Stimulated activated naive CD8-positive, alpha-beta T cell treated with anti-CD3 and anti-CD28 coated beads, Interleukin-15, amount 100 ng/mL, for 72 hours (primary cell): ENCODE data around the gene JAM2.
"Not testable (repeated sequence)": the region's sequence is repeated elsewhere in the genome, so short reads cannot be mapped to it uniquely, and the experiment has no call there.

Source experiments
- ATAC-seq: fragments of 150-1000 bp; cut with Tn5 transposase; 2 replicates; pipeline ENCODE4 v1.10.0; 2021; ENCODE audit warnings: mild to moderate bottlenecking, moderate library complexity
- DNase-seq, 2 donors: peaks; one replicate each; pipeline ENCODE4 v3.0.0; 2021 to 2022
- H3K27ac Mint-ChIP-seq, 2 donors: one replicate each; pipeline ENCODE4 v1.8.0; 2022; ENCODE audit warnings: mild to moderate bottlenecking in 2 of 2, mixed read lengths in 2 of 2, moderate library complexity in 2 of 2
- H3K27me3 Mint-ChIP-seq: one replicate; pipeline ENCODE4 v1.8.0; 2022; ENCODE audit warnings: mixed read lengths
- H3K4me1 Mint-ChIP-seq: one replicate; pipeline ENCODE4 v1.8.0; 2022; ENCODE audit warnings: mild to moderate bottlenecking, mixed read lengths
- H3K4me3 Mint-ChIP-seq, 2 donors: one replicate each; pipeline ENCODE4 v1.8.0; 2022; ENCODE audit warnings: mild to moderate bottlenecking in 2 of 2, mixed read lengths in 2 of 2, moderate library complexity in 1 of 2
- H3K9me3 Mint-ChIP-seq, 2 donors: one replicate each; pipeline ENCODE4 v1.8.0; 2022; ENCODE audit warnings: mixed read lengths in 2 of 2

JAM2 gene

GRCh38 chr21:25638660-25639550 is at the start of gene JAM2:
TSS of gene JAM2 (plus strand) at chr21:25639258. CDS start at chr21:25639822, 564 bp downstream.
- ATAC-seq (peak; percentile 71), DNase-seq (peak; percentile 42 to 48)
- Mint-ChIP-seq H3K4me1 (peaks cover 30% of the 10 kb centered on the region), H3K4me3 (peak within 1 kb of the TSS; percentile 78 to 88), H3K9me3 (no peaks in the 10 kb centered on the region), H3K27ac (peak within 1 kb of the TSS; percentile 15 to 66), H3K27me3 (peaks cover 69% of the 10 kb centered on the region)

GRCh38 chr21:25589887-25590286 is 49.2 kb upstream of the JAM2 start:
- peaks cover 2% of the 10 kb centered on the region for H3K4me1 Mint-ChIP-seq
- H3K4me3 Mint-ChIP-seq = no peak overlapping the region
- H3K27ac Mint-ChIP-seq = no peak overlapping the region
- H3K27me3 Mint-ChIP-seq = no peaks in the 10 kb centered on the region
- no peak for ATAC-seq
- no peaks in the 10 kb centered on the region for H3K9me3 Mint-ChIP-seq
- DNase-seq = no peak

GRCh38 chr21:25607151-25608043 is 31.7 kb upstream of the JAM2 start, which contains the start of gene MRPL39:
TSS of gene MRPL39 (minus strand) at chr21:25607481. CDS start at chr21:25607475, 6 bp downstream.
- DNase-seq (peak; percentile 91), ATAC-seq (peak; percentile 95)
- Mint-ChIP-seq H3K4me1 (peaks cover 40% of the 10 kb centered on the region), H3K27me3 (no peaks in the 10 kb centered on the region), H3K4me3 (peak within 1 kb of the TSS; percentile 93), H3K9me3 (no peaks in the 10 kb centered on the region), H3K27ac (peak within 1 kb of the TSS; percentile 98 to 99)

GRCh38 chr21:25608044-25608737 is 30.9 kb upstream of the JAM2 start:
- H3K4me3 Mint-ChIP-seq = peak overlapping the region; percentile 93
- no peaks in the 10 kb centered on the region for H3K27me3 Mint-ChIP-seq
- H3K4me1 Mint-ChIP-seq = peaks cover 34% of the 10 kb centered on the region
- peak overlapping the region in 1 of 2 donors; percentile 66 for H3K27ac Mint-ChIP-seq
- ATAC-seq (peak; percentile 86), DNase-seq (peak; percentile 76 to 82)
- no peaks in the 10 kb centered on the region for H3K9me3 Mint-ChIP-seq

- DNase-seq = no peak
- Mint-ChIP-seq H3K4me1 (no peaks in the 10 kb centered on the region), H3K4me3 (no peak overlapping the region)
These were observed 24.6 kb upstream of the JAM2 start for GRCh38 chr21:25614441-25614840.

GRCh38 chr21:25615880-25616279 is 23.2 kb upstream of the JAM2 start:
- no peak overlapping the region for H3K4me3 Mint-ChIP-seq
- no peaks in the 10 kb centered on the region for H3K9me3 Mint-ChIP-seq
- no peaks in the 10 kb centered on the region for H3K4me1 Mint-ChIP-seq
- DNase-seq (no peak), ATAC-seq (no peak)
- H3K27me3 Mint-ChIP-seq = no peaks in the 10 kb centered on the region
- no peak overlapping the region for H3K27ac Mint-ChIP-seq

More at GRCh38 chr21:25614441-25614840, 24.6 kb upstream of the JAM2 start:
- H3K9me3 Mint-ChIP-seq = no peaks in the 10 kb centered on the region
- H3K27me3 Mint-ChIP-seq = no peaks in the 10 kb centered on the region
- no peak overlapping the region for H3K27ac Mint-ChIP-seq
- ATAC-seq = no peak

- H3K9me3 Mint-ChIP-seq = no peaks in the 10 kb centered on the region
- H3K4me1 Mint-ChIP-seq = no peaks in the 10 kb centered on the region
- H3K27me3 Mint-ChIP-seq = no peaks in the 10 kb centered on the region
- DNase-seq (no peak), ATAC-seq (no peak)
- H3K27ac Mint-ChIP-seq = no peak overlapping the region
- H3K4me3 Mint-ChIP-seq = no peak overlapping the region
These were observed 19.9 kb upstream of the JAM2 start for GRCh38 chr21:25619198-25619597.

GRCh38 chr21:25624511-25624910 is 14.5 kb upstream of the JAM2 start:
- no peak for DNase-seq
- Mint-ChIP-seq H3K27me3 (no peaks in the 10 kb centered on the region), H3K9me3 (no peaks in the 10 kb centered on the region), H3K27ac (no peak overlapping the region), H3K4me3 (no peak overlapping the region), H3K4me1 (no peaks in the 10 kb centered on the region)
- ATAC-seq = no peak

- ATAC-seq (no peak), DNase-seq (no peak)
- Mint-ChIP-seq H3K27ac (no peak overlapping the region), H3K4me3 (no peak overlapping the region), H3K4me1 (no peaks in the 10 kb centered on the region), H3K9me3 (no peaks in the 10 kb centered on the region), H3K27me3 (no peaks in the 10 kb centered on the region)
These were observed 14.0 kb upstream of the JAM2 start for GRCh38 chr21:25625036-25625435.

GRCh38 chr21:25625776-25626555 is 13.1 kb upstream of the JAM2 start:
- ATAC-seq, H3K4me1 Mint-ChIP-seq, H3K4me3 Mint-ChIP-seq, H3K9me3 Mint-ChIP-seq, H3K27me3 Mint-ChIP-seq, DNase-seq, H3K27ac Mint-ChIP-seq: not testable (repeated sequence)

GRCh38 chr21:25626757-25627156 is 12.3 kb upstream of the JAM2 start:
- Mint-ChIP-seq H3K27ac (no peak overlapping the region), H3K4me1 (no peaks in the 10 kb centered on the region), H3K27me3 (no peaks in the 10 kb centered on the region), H3K9me3 (no peaks in the 10 kb centered on the region), H3K4me3 (no peak overlapping the region)
- no peak for DNase-seq
- ATAC-seq = no peak

- peaks cover 27% of the 10 kb centered on the region for H3K27me3 Mint-ChIP-seq
- H3K27ac Mint-ChIP-seq = no peak overlapping the region
- peaks cover 8% of the 10 kb centered on the region for H3K4me1 Mint-ChIP-seq
- H3K4me3 Mint-ChIP-seq = no peak overlapping the region
- DNase-seq = no peak
- ATAC-seq = no peak
- H3K9me3 Mint-ChIP-seq = no peaks in the 10 kb centered on the region
These were observed 6.8 kb upstream of the JAM2 start for GRCh38 chr21:25632296-25632695.

- no peak for ATAC-seq
- Mint-ChIP-seq H3K4me3 (no peak overlapping the region), H3K27me3 (peaks cover 49% of the 10 kb centered on the region), H3K27ac (no peak overlapping the region), H3K9me3 (no peaks in the 10 kb centered on the region), H3K4me1 (peaks cover 23% of the 10 kb centered on the region)
- DNase-seq = no peak
These were observed 3.7 kb upstream of the JAM2 start for GRCh38 chr21:25635310-25635709.

- H3K27ac Mint-ChIP-seq = no peak overlapping the region
- H3K4me1 Mint-ChIP-seq = peaks cover 30% of the 10 kb centered on the region
- H3K27me3 Mint-ChIP-seq = peaks cover 63% of the 10 kb centered on the region
- H3K9me3 Mint-ChIP-seq = no peaks in the 10 kb centered on the region
- DNase-seq = no peak
- ATAC-seq = peak; percentile 46
- H3K4me3 Mint-ChIP-seq = no peak overlapping the region
These were observed 2.3 kb upstream of the JAM2 start for GRCh38 chr21:25636727-25637126.
